ENCODE measurements around the gene SNAPC4. TPM values are rescaled to one million over a fixed set of nuclear protein-coding genes. Genes with fewer than 3 reads are reported as not detected.
A peak's percentile ranks its signal among the peaks of the same experiment; 100 is the strongest.

SNAPC4 gene
- total RNA-seq, 1 donor = 11.7 TPM

DNA sequence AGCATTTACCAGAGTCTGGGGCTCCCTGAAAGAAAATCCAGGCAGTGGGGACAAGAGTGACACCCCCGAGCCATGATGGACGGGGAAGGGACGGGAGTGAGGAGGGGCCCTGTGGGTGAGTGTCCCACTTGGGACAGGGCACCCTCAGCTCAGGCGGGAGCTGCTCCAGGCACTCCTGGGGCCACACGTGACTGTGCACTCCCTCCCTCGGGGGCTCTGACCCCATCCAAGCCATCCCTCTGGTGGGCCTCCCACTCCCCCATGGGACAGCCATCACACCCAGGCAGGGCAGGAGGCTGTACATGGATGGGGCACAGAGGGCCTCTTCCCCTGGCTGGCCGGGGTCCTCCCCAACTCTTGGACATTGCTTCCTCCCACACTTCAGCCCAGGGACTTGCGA lies 23.5 kb downstream of the SNAPC4 start:
- DNase-seq (ENCODE audit: low read depth) = no peak
- no peak overlapping the region for H3K4me3 ChIP-seq (ENCODE audit: low read depth, low read length)
- TF ChIP-seq, protein P1, sequence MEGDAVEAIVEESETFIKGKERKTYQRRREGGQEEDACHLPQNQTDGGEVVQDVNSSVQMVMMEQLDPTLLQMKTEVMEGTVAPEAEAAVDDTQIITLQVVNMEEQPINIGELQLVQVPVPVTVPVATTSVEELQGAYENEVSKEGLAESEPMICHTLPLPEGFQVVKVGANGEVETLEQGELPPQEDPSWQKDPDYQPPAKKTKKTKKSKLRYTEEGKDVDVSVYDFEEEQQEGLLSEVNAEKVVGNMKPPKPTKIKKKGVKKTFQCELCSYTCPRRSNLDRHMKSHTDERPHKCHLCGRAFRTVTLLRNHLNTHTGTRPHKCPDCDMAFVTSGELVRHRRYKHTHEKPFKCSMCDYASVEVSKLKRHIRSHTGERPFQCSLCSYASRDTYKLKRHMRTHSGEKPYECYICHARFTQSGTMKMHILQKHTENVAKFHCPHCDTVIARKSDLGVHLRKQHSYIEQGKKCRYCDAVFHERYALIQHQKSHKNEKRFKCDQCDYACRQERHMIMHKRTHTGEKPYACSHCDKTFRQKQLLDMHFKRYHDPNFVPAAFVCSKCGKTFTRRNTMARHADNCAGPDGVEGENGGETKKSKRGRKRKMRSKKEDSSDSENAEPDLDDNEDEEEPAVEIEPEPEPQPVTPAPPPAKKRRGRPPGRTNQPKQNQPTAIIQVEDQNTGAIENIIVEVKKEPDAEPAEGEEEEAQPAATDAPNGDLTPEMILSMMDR (IDR thresholded peaks at IDR 0.05; ENCODE audit: insufficient read depth, low read depth, low read length) = no peak

DNA sequence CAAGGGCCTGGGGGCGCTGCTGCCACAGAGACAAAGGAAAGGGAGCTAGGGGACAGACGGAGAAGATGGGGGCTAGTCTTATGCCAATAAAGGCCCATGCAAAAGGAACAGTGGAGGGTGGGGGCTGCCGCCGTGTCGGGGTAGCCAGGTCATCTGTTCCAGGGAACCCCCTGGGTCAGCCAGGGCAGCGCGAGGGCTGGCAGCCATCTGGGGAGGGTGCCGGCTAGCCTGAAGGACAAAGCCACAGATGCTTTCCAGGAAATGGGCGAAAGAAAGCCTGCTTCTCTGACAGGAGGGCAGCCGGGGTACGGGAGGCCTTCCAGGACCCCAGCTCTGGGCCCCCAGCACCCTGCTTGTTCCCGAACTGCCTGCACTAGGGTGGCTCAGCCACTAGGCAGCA lies 24.9 kb downstream of the SNAPC4 start:
- TF ChIP-seq, protein P1 (IDR thresholded peaks at IDR 0.05; ENCODE audit: insufficient read depth, low read depth, low read length) = no peak

DNA sequence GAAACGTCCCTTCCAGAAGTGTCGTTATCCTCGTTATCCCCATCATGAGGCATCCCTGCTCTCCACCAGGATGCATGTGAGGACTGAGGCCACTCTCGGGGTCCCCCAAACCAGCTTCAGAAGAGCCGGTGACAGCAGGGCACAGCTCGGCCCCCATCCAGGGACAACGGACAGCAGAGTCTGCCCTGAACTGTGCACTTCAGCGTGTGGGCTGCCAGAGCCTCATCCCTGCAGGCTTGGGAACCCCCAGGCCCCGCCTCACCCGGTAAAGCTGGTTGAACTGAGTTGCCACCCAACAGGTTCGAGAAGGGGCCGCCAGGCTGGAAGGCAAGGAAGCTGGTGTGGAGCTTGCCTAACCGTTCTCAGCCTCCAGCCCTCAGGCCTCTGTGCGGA lies 25.8 kb downstream of the SNAPC4 start:
- DNase-seq (ENCODE audit: low read depth) = no peak
- TF ChIP-seq, protein P1 (IDR thresholded peaks at IDR 0.05; ENCODE audit: insufficient read depth, low read depth, low read length) = no peak
- no peak overlapping the region for H3K4me3 ChIP-seq (ENCODE audit: low read depth, low read length)

More for the DNA sequence above, 24.9 kb downstream of the SNAPC4 start:
- no peak overlapping the region for H3K4me3 ChIP-seq (ENCODE audit: low read depth, low read length)
- no peak for DNase-seq (ENCODE audit: low read depth)

DNA sequence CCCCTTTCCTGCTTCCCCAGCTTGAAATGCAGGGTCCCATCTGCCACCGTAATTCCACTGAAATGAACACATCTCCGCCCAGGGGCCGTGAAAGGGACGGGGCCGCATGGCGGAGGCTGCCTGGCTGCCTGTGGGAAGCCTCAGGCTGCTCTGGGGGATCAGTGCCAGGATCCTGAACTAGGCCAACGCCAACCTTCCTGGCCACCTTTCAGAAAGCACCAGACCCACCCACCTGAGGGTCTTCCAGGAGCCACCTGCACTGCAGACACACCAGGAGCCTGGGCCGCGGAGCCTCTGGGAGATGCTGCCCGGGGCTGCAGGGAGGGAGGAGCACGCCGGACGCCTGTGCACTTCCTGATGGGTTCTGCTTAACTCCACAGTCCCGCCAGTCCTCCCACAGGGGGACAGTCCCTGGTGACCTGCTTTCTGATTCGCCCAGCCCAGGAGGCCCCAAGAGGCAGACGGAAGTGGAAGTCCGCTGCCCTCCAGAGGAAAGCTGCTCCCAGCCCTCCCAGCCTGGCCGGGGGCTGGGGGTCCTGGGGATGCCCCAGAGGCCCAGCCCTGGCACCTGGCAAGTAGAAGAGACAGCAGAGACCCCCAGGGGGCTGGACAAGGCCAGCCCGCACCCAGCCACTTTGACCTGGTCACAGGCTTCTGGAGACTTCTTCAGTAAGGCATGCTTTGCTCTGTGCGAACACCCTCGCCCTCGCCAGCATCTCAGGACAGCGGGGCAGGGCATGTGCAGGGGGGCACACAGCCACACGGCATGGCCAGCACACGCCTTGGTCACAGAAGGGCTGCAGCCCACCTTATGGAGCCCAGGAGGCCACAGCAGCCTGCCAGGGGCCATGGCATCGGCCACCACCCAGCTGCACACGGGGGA lies 26.4 kb downstream of the SNAPC4 start, which contains the start of gene CARD9:
CARD9 (minus strand) TSS at position 370 of the 883 bp plus-strand sequence. CDS start 1,591 bp downstream, outside the sequence.
- TF ChIP-seq, protein P1 (IDR thresholded peaks at IDR 0.05; ENCODE audit: insufficient read depth, low read depth, low read length) = no peak
- peak; percentile 45 for DNase-seq (ENCODE audit: low read depth)
- H3K4me3 ChIP-seq (ENCODE audit: low read depth, low read length) = peak within 1 kb of the TSS; percentile 39

- TF ChIP-seq, protein P1 (IDR thresholded peaks at IDR 0.05; ENCODE audit: insufficient read depth, low read depth, low read length) = peak; percentile 50
- peak; percentile 90 for DNase-seq (ENCODE audit: low read depth)
- peak overlapping the region; percentile 39 for H3K4me3 ChIP-seq (ENCODE audit: low read depth, low read length)
Measured at GRCh38 chr9:136372561-136373299, 27.2 kb downstream of the SNAPC4 start.

- no peak overlapping the region for H3K4me3 ChIP-seq (ENCODE audit: low read depth, low read length)
- TF ChIP-seq, protein P1 (IDR thresholded peaks at IDR 0.05; ENCODE audit: insufficient read depth, low read depth, low read length) = no peak
- DNase-seq (ENCODE audit: low read depth) = no peak
Measured at GRCh38 chr9:136372006-136372405, 28.0 kb downstream of the SNAPC4 start.

Measured in fibroblast of villous mesenchyme (primary cell).